Measurements from ENCODE around the gene COL4A1. TPM values are rescaled to one million over a fixed set of nuclear protein-coding genes. Genes with fewer than 3 reads are reported as not detected.

The COL4A1 gene
- polyA plus RNA-seq, 1 of the 3 experiments (the other 2 are of a cell fraction), result 30.3 TPM

GRCh38 chr13:110157718-110158117 lies 149.2 kb downstream of the COL4A1 start:
- no peaks in the 10 kb centered on the region for H3K9me2 ChIP-seq
- H3K9me3 ChIP-seq, result no peaks in the 10 kb centered on the region
- peaks cover 16% of the 10 kb centered on the region for H3F3A ChIP-seq (replicated peaks; ENCODE audit: insufficient read depth)
- POLR2A ChIA-PET, result no interaction called here
- no peak for DNase-seq
- H4K20me1 ChIP-seq (ENCODE audit: insufficient read depth), result no peaks in the 10 kb centered on the region
- CTCF ChIA-PET, result interaction anchor here (0.8 to 1.3 kb wide), 3 partner anchors 9 to 26 kb away, joined by 3 to 4 read pairs (median 3); no protein-coding TSS in a partner anchor
- no peak overlapping the region for H3K27ac ChIP-seq (ENCODE audit: low read depth in 2 of 2, low read length in 1 of 2)
- H3K9ac ChIP-seq, result no peak overlapping the region
- H3K79me2 ChIP-seq (ENCODE audit: insufficient read depth), result no peaks in the 10 kb centered on the region
- no peak overlapping the region for H2AFZ ChIP-seq (ENCODE audit: low read depth)
- H3K4me3 ChIP-seq (ENCODE audit: low read depth in 2 of 2, low read length in 1 of 2), result no peak overlapping the region
- WGBS (ENCODE audit: low lambda C conversion rate), result 100% methylated on average over 1 of the region's 1 CpG
- peaks cover 26 to 75% of the 10 kb centered on the region in 2 experiments for H3K36me3 ChIP-seq (replicated peaks in 1 of 2; ENCODE audit: control insufficient read depth in 1 of 2, insufficient read depth in 2 of 2, low read length in 1 of 2)
- H3K4me1 ChIP-seq (ENCODE audit: control insufficient read depth in 1 of 2, insufficient read depth in 2 of 2, low read depth in 1 of 2, low read length in 1 of 2), result peaks cover 0 to 14% of the 10 kb centered on the region in 2 experiments; a peak in 2 of 4 replicates
- TF ChIP-seq FOSL2 (IDR thresholded peaks at IDR 0.05; ENCODE audit: borderline replicate concordance, low read depth) (no peak), EP300 (IDR thresholded peaks at IDR 0.05; ENCODE audit: borderline replicate concordance in 1 of 2, low read depth in 1 of 2, low read length in 1 of 2) (no peak), MAX (IDR thresholded peaks at IDR 0.05; ENCODE audit: low read depth) (no peak), JUND (IDR thresholded peaks at IDR 0.05) (no peak)
- H3K4me2 ChIP-seq, result no peak overlapping the region
- no peaks in the 10 kb centered on the region for H3K27me3 ChIP-seq (ENCODE audit: insufficient read depth)

- Histone ChIP-seq H3K9ac (no peak overlapping the region), H3K9me2 (no peaks in the 10 kb centered on the region), H4K20me1 (ENCODE audit: insufficient read depth) (no peaks in the 10 kb centered on the region), H3K4me1 (ENCODE audit: control insufficient read depth in 1 of 2, insufficient read depth in 2 of 2, low read depth in 1 of 2, low read length in 1 of 2) (peaks cover 0 to 4% of the 10 kb centered on the region in 2 experiments; a peak in 2 of 4 replicates), H3K36me3 (replicated peaks in 1 of 2; ENCODE audit: control insufficient read depth in 1 of 2, insufficient read depth in 2 of 2, low read length in 1 of 2) (peaks cover 24 to 75% of the 10 kb centered on the region in 2 experiments), H3K4me2 (no peak overlapping the region), H3K79me2 (ENCODE audit: insufficient read depth) (no peaks in the 10 kb centered on the region), H3F3A (replicated peaks; ENCODE audit: insufficient read depth) (peaks cover 16% of the 10 kb centered on the region), H3K4me3 (ENCODE audit: low read depth in 2 of 2, low read length in 1 of 2) (no peak overlapping the region), H3K9me3 (no peaks in the 10 kb centered on the region), H3K27ac (ENCODE audit: low read depth in 2 of 2, low read length in 1 of 2) (no peak overlapping the region), H2AFZ (ENCODE audit: low read depth) (no peak overlapping the region), H3K27me3 (ENCODE audit: insufficient read depth) (no peaks in the 10 kb centered on the region)
- WGBS (ENCODE audit: low lambda C conversion rate), result 89% methylated on average over 5 of the region's 5 CpGs
- TF ChIP-seq SIN3A (IDR thresholded peaks at IDR 0.05; ENCODE audit: borderline replicate concordance, low read depth, low read length), result no peak
- TF ChIP-seq MEF2A (IDR thresholded peaks at IDR 0.05; ENCODE audit: borderline replicate concordance, low read depth), result no peak
- TF ChIP-seq REST (IDR thresholded peaks at IDR 0.05; ENCODE audit: low read depth, low read length), result no peak
- DNase-seq, result no peak
- POLR2A ChIA-PET, result no interaction called here
- CTCF ChIA-PET, result interaction anchor here (0.8 kb wide), 1 partner anchor 19 kb away, joined by 3 read pairs; no protein-coding TSS in a partner anchor
Observed at GRCh38 chr13:110156301-110157049, 150.5 kb downstream of the COL4A1 start.
